Measurements from ENCODE around the gene MYL10. TPM values are rescaled to one million over a fixed set of nuclear protein-coding genes. Genes with fewer than 3 reads are reported as not detected.
A peak's percentile ranks its signal among the peaks of the same experiment; 100 is the strongest.

MYL10 gene
- total RNA-seq, 4 donors from 2014 or later: not detected

GRCh38 chr7:101602484-101603241 lies 26.4 kb downstream of the MYL10 start:
- TF ChIP-seq, protein P1, sequence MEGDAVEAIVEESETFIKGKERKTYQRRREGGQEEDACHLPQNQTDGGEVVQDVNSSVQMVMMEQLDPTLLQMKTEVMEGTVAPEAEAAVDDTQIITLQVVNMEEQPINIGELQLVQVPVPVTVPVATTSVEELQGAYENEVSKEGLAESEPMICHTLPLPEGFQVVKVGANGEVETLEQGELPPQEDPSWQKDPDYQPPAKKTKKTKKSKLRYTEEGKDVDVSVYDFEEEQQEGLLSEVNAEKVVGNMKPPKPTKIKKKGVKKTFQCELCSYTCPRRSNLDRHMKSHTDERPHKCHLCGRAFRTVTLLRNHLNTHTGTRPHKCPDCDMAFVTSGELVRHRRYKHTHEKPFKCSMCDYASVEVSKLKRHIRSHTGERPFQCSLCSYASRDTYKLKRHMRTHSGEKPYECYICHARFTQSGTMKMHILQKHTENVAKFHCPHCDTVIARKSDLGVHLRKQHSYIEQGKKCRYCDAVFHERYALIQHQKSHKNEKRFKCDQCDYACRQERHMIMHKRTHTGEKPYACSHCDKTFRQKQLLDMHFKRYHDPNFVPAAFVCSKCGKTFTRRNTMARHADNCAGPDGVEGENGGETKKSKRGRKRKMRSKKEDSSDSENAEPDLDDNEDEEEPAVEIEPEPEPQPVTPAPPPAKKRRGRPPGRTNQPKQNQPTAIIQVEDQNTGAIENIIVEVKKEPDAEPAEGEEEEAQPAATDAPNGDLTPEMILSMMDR (IDR thresholded peaks at IDR 0.05): peak in 1 of 3 donors; percentile 66
- TF ChIP-seq POLR2A (IDR thresholded peaks at IDR 0.05): no peak
- H3K4me3 ChIP-seq (ENCODE audit: low read depth, poor library complexity, severe bottlenecking): no peak overlapping the region
- peak; percentile 52 to 91 for DNase-seq (ENCODE audit: low spot score in 2 of 2)
- 37 to 44% methylated on average over 22 to 25 of the region's 25 CpGs for WGBS, 2 donors
- intact Hi-C loops (cut with DNase I; ENCODE audit: low total_unique reads): no loop called here

DNA sequence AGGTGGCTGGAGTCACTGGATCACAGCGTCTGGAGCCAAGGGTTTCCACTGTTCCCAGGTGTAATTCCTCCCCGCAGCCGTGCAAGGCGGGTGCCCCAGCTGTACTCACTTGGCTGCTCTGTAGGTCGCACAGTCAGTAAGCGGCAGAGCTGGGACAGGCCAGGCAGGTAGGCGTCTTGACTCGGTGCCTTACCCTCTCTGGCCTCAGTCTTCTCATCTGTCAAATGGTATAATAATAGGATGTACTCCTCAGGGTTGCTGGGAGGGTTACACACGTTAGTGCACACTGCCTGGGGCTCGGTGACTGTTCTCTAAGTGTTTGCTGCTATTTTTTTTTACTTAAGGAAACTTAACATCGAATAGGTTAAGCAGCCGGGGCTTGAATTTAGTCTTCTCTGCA lies 27.0 kb downstream of the MYL10 start:
- TF ChIP-seq, protein P1 (IDR thresholded peaks at IDR 0.05): no peak
- TF ChIP-seq POLR2A (IDR thresholded peaks at IDR 0.05): no peak
- DNase-seq (ENCODE audit: low spot score in 2 of 2): no peak
- WGBS, 2 donors: 46 to 52% methylated on average over 10 to 12 of the region's 12 CpGs
- intact Hi-C loops (cut with DNase I; ENCODE audit: low total_unique reads): no loop called here
- no peak overlapping the region for H3K4me3 ChIP-seq (ENCODE audit: low read depth, poor library complexity, severe bottlenecking)

DNA sequence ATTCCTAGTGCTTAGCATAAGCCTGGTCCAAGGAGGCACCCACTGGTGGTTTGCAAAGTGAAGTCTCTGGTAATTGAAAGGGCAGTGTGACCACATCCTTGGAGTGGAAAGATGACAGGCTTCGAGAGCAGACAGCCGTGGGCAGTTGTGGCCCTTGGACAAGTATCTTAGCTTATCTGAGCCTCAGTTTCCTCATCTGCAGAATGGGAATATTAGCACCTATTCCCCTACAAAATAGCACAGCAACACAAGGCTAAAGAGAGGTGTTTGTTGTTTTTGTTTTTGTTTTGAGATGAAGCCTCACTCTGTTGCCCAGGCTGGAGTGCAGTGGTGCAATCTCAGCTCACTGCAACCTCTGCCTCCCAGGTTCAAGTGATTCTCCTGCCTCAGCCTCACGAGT lies 29.3 kb downstream of the MYL10 start:
- WGBS, 2 donors: 96 to 98% methylated on average over 3 of the region's 3 CpGs
- TF ChIP-seq POLR2A (IDR thresholded peaks at IDR 0.05): no peak
- TF ChIP-seq, protein P1 (IDR thresholded peaks at IDR 0.05): no peak
- no peak overlapping the region for H3K4me3 ChIP-seq (ENCODE audit: low read depth, poor library complexity, severe bottlenecking)
- DNase-seq (ENCODE audit: low spot score in 2 of 2): no peak
- intact Hi-C loops (cut with DNase I; ENCODE audit: low total_unique reads): no loop called here

DNA sequence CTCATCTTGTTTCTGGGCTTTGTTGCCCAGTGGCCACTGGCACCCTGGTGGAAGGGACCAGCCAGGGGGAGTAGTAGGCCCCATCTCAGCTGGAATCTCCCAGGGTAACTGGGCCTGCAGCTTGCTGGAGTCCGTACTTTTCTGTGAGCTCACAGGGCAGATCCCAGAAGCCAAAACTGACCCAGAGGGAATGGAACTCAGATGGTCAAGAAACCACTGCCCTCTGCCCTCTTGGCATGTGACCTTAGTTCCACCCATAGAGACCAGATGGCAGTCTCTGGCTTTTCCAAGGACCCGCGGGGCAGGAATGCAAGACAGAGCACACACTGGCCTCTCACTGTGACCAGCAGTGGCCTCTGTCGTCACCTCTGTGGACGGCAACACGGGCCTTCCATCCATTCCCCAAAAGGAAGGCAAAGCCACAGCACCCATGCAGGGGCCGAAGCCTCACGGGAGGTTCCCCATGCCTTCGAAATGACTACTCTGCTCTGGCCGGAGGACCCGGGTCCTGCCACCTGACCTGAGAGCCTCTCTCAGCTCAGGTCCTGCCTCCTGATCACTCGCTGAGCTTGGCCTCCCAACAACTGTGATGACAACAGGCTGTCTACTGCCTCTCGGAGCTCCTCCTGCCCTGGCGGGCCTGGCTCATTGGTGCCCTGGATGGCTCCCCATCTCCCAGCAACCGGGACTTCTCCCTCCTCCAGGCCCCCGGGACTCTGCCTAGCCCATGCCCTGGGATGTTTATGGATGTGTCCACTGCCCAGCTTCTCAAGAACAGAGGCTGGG lies 29.9 kb downstream of the MYL10 start:
- intact Hi-C loops (cut with DNase I; ENCODE audit: low total_unique reads): no loop called here
- no peak overlapping the region for H3K4me3 ChIP-seq (ENCODE audit: low read depth, poor library complexity, severe bottlenecking)
- TF ChIP-seq POLR2A (IDR thresholded peaks at IDR 0.05): no peak
- TF ChIP-seq, protein P1 (IDR thresholded peaks at IDR 0.05): no peak
- WGBS, 2 donors: 82 to 90% methylated on average over 16 of the region's 16 CpGs
- DNase-seq (ENCODE audit: low spot score in 2 of 2): no peak

GRCh38 chr7:101598422-101598985 lies 30.6 kb downstream of the MYL10 start:
- peak in 1 of 2 donors; percentile 23 for DNase-seq (ENCODE audit: low spot score in 2 of 2)
- 83 to 85% methylated on average over 14 to 18 of the region's 18 CpGs for WGBS, 2 donors
- TF ChIP-seq POLR2A (IDR thresholded peaks at IDR 0.05): no peak
- TF ChIP-seq, protein P1 (IDR thresholded peaks at IDR 0.05): no peak
- no peak overlapping the region for H3K4me3 ChIP-seq (ENCODE audit: low read depth, poor library complexity, severe bottlenecking)
- intact Hi-C loops (cut with DNase I; ENCODE audit: low total_unique reads): no loop called here

All from lower leg skin (tissue), 4 donors.